GM19452 (cell line): ENCODE data around the gene CST9L.
"Not testable (repeated sequence)": the region's sequence is repeated elsewhere in the genome, so short reads cannot be mapped to it uniquely, and the experiment has no call there.

ENCODE experiments used
- ATAC-seq: cut with Tn5 transposase; IDR thresholded peaks from one replicate; pipeline ENCODE4 v1.9.1; 2021; ENCODE audit not compliant: unreplicated experiment

Gene CST9L

DNA sequence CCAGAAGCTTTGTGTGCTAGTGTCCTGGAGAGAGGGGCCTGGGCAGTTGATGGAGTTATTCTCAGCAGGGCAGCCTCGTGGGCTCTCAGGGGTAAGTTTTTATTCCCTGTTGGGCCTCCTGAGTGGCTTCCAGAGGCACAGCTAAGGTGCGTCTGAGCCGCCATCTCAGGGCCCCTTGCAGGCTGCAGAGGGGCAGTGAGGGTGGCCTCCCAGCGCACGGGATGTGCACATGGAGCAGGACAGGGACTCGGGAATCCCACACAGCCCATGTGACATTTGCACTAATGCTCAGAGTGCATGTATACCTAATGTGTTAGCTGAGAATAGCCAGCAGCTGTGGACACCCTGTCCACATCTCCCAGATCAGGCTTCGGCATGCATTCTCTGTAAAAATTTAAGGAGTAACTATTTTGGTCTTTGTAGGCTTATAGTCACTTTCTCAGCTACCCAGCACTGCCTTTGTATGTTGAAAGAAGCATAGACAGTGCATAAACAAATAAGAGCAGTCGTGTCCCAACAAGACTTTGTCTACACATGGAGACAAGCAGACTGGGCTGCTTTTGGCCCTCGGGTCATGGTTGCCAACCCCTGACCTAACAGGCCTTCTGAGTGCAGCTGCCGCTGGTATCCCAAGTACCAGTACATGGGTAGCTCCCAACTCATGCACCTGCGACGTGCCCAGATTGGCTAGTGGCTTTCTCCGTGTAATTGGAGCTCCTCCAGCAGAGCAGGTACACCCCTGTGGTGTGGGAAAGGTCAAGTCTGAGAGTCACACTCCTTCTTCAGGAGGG is 18.6 kb upstream of the CST9L start:
- no peak for ATAC-seq

DNA sequence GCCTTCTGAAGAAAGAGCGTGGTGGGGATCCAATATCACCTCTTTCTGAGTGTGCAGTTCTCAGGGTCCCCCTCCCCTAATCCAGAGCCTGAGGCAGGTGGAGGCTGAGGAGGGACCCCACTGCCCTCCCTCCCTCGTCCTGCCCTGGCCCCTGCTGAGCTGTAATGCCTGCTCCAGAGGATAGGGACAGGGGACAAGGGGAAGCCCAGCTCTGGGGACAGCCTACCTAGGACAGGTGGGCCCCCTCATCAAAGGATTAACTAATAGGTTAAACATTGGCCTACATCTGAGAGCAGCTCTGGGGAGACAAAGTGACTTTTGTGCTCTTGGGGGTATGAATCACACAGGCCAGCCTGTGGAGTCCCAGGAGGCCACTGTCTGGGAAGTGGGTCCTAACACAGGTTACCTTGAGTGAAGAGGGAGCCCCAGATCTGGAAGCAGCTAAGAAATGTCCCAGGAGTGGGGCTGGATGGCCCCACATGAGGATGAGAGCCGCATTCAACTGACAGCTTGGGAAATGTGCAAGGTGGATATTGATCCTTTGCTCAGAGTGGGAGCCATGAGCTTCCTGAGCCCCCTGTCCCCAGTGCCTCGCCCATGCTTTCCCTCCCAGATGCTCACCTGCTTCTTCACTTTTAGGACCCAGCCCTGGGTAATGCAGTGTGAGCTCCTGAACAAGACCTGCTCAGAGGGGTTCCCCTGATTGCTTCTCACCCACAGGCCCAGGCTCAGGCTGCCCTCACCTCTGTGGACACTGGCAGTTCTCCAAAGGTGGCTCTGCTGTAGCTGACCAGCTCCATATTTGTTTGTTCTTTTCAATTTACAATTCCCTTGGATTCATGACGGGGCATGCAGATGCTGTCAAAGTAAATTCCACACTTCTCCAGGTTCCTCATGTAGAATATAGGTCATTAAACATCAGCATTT is 17.8 kb upstream of the CST9L start:
- ATAC-seq = no peak

DNA sequence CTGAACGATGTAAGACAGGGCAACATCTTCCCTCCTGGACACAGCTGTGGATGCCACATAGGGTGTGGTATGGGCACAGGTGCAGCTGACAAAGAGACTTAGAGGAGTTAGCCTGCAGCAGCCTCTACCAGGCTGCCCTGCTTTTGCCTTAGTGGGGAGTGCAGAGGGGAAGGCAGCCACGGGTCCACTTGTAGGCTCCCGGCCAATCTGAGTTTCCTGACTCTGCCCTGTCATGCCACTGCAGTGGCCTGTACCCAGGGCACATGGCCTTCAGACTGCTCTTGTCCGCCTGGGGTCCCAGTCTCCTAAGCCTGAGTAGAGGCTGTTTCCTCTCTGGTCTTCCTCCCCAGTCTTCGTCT is 17.1 kb upstream of the CST9L start:
- no peak for ATAC-seq

DNA sequence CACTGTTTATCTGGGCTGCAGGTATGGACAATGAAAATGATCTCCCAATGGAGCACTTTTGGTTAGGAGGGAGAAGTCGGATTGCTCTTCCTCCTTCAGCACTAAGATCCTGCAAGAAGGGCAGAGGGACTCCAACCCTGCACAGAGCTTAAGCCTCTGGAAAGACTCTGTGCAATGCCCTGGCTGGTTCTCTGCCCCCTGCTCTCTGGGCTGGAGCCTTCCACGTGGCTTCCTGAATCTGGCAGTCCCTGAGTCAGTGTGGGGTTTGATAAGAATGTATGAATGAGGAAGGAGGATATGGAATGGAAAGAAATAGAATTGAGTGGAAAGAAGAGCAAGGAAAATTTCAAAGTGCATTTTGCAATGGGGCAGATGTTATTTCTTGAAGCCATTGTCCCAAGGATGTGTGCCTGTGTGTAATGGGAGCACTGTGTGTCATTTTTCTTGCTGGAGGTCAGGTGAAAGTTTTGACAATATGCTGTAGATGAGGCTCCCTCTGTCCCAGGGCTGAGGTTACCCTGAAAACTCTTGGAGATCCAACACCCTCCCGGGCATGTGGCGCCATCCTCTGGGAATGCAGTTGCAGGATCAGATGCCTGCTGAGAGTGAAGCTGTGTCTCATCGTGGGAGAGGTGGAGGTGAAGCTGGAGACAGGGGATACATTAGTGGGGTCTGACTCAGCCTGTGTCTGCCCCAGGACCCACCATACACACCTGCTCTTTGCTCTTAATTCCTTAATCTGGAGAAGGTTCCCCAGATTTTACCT is 16.3 kb upstream of the CST9L start:
- no peak for ATAC-seq

DNA sequence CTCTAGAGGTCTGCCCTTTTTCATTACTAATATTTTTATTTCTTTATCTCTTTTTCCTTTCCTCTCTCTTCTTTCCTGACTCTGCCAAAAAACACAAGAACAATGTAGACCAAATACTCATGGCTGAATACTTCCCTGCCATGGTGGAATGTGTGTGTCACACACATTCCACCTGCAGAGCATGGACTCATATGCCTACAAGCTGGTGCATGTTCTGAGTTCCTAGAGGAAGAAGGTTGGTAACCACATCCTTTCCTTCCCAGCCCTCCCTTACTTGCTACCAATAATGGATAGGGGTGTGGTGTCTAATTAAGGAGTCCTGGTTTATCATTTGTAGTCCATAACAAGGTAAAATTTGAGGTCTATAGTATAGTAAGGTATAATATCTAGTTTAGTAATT is 15.2 kb upstream of the CST9L start:
- ATAC-seq = no peak

DNA sequence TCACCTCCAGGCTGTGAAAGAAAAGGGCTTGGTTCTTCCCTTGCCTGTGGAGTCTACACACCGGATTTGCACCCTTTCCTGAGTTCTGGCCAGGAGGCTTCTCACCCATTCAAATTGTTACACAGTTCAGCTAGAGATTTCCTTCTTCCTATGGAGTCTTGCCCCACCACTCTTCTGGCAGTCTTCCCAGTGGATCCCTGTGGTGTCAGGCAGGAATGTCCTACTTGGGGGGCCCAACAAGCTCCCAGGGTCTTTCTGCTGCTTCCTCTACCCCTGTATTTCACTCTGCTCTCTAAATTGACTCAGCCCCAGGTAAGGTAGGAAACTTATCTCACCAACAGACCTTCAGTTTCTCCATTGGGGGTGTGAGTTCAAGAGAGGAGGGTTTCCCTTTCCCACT is 14.0 kb upstream of the CST9L start:
- no peak for ATAC-seq

DNA sequence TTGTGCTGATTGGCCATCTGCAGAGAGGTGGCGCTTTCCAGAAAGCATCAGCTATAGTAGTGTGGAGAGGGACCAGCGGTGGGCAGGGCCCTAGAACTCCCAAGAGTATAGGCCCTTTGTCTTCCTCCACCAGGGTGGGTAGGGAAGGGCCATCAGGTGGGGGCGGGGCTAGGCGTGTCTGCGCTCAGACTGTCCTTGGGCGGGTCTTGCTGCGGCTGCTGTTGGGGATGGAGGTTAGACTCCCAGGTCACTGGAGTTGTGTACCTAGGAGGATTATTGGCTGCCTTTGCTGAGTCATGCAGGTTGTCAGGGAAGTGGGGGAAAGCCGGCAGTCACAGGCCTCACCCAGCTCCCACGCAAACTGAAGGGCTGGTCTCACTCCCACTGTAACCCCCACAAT is 13.5 kb upstream of the CST9L start:
- not testable (repeated sequence) for ATAC-seq

DNA sequence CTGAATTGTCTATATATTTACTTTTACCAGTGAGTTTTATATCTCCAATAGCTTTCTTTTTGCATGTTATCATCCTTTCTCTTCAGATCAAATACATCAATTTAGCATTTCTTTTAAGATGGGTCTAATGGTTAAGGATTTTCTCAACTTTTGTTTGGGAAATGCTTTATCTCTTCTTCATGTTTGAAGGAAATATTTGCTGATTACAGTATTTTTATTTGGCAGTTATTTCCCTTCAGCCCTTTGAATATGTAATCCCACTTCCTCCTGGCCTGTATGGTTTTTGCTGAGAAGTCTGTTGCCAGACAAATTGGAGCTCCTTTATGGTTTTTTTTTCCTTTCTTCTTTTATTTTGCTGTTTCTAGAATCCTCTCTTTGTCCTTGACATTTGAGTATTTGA is 6.7 kb upstream of the CST9L start:
- ATAC-seq = no peak

DNA sequence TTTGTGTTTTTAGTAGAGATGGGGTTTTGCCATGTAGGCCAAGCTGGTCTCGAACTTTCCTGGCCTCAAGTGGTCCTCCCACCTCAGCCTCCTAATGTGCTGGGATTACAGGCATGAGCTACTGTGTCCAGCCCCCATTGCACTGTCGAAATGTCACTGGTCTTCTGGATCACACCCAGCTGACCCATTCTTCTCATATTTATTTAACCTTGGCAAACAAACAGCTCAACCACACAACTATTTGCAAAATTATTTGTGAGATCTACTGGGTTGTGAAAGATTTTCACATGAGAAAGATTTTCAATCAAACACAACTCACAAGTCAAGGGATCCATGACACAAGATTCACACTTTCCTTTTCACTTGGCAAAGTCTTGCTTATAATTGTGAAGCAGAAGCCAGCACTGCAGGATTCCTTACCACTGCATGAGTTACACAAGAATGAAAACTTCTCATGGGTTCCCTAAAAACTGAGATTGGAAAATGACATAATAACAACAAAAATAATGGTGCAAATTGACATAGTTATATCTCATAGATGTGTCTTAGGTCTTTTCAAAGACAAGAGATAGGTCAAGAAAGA is 2.0 kb upstream of the CST9L start:
- ATAC-seq = no peak

DNA sequence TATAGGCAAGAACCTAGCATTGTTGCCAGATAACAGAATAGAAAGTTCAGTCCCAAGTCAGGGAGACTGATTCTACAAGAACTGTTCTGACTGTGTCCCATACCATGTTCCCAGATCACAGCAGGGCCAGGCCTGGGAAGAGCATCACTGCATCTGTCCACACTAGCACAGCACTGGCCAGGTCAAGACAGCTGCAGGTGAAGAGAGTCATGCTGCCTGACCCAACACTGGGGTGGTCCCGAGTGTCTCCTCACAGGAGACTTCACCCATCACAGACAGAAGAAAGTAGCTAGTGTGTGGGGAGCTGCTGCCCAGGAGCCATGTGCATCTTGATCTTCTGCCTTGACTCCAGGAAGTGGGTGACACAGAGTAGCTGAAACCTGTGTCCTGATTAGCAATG is 1.3 kb upstream of the CST9L start:
- ATAC-seq = no peak

DNA sequence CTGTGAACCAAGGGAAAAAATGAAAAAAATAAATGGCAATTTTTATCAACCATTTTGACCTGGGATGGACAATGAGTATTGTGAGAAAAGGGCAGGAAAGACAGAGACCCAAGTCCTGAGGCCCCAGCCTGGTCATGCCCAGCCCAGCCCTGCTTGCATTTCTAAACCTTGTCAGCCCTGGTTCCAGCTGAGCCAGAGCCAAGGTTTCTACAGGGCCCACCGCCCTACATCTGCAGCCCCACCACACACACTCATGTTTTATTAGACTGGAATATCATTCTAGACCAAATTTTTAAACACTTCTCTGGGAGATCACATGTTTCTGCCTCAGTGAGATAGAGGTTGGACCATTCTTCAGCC is 667 bp upstream of the CST9L start:
- no peak for ATAC-seq

DNA sequence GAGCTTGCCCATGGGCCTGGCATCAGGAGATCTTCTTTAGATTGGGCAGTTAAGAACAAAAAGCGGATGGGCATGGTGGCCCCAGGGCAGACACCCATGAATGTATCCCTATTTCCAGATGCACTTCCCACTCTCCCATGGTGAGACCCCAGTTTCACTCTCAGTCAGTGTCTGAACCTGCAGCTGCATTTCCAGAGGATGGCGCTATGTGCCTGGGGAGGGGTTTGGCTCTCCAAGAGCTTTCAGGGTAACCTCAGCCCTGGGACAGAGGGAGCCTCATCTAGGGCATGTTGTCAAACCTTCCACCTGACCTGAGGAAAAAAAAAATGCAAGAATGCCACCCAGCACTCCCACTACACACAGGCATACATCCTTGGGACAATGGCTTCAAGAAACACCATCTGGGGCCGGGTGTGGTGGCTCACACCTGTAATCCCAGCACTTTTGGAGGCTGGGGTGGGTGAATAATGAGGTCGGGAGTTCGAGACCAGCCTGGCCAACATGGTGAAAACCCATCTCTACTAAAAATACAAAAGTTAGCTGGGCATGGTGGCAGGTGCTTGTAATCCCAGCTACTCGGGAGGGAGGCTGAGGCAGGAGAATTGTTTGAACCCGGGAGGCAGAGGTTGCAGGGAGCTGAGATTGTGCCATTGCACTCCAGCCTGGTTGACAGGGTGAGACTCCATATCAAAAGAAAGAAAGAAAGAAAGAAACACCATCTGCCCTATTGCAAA is 1.9 kb downstream of the CST9L start:
- ATAC-seq = no peak

DNA sequence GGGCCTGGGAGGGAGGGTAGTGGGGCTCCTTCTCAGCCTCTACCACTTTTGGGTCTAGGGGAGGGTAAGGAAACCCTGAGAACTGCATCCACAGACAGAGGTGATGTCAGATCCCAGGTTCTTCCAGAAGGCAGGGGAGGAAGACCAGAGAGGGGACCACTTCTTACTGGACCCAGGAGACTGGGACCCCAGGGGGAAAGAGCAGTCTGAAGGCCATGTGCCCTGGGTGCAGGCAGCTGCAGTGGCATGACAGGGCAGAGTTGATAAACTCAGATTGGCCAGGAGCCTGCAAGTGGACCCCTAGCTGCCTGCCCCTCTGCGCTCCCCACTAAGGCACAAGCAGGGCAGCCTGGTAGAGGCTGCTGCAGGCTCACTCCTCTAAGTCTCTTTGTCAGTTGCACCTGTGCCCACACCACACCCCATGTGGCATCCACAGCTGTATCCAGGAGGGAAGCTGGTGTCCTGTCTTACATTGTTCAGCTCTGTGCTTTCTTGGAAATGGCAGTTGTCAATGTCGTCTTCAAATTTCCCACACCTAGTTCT is 2.7 kb downstream of the CST9L start:
- no peak for ATAC-seq

DNA sequence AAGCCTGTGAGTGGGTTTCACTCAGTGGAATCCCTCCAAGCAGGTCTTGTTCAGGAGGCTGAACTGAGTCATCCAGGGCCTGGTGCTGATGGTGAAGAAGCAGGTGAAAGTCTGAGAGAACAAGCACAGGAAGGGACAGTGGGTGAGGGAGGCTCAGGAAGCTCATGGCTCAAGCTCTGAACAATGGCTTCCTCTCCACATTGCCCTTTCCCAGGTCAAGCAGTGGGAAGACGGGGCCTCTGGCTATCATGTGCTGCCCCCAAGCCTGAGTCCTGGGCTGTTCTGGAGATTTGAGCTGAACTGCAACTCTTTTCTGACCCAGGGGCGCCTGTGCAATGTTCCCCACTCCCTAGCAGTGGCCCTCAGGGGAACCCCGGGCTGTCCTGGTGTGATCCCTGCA is 3.4 kb downstream of the CST9L start:
- no peak for ATAC-seq

DNA sequence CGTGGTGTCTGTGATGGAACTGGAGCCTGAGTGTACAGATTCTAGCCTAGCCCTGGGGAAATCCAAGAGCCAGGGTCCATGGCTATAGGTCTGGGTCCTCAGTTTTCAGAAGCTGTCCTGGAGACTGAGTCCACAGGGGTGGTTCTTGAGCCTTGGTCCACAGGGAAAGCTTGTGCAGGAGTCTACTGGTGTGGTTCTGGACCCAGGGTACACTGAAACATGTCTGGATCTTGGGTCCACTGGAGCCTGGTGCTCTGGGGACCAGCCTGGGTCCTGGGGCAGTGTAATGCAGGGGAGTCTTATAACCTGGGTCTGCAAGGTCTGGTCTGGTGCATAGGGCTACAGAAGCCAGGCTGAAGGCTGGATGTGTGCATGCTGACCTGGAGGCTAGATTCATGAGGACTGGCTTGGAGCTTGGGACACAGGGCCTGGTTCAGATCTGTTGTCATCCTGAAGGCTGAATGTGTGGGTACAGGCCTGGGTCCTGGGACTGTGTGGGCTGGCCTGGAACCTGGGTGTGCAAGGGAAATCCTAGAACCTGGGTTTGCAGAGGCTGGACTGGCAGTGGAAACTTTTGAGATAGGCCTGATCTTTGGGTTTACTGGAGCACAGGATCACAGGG is 5.5 kb downstream of the CST9L start:
- no peak for ATAC-seq

DNA sequence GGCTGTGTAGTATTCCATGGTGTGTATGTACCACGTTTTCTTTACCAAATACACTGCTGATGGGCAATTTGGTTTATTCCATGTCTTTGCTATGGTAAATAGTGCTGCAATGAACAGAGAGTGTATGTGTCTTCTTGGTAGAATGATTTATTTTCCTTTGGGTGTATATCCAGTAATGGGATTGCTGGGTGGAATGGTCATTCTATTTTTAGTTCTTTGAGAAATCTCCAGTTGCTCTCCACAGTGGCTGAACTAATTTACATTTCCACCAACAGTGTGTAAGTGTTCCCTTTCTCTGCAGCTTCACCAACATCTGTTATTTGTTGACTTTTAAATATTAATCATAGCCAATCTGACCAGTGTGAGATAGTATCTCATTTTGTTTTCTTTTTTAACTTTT is 13.9 kb downstream of the CST9L start:
- no peak for ATAC-seq

DNA sequence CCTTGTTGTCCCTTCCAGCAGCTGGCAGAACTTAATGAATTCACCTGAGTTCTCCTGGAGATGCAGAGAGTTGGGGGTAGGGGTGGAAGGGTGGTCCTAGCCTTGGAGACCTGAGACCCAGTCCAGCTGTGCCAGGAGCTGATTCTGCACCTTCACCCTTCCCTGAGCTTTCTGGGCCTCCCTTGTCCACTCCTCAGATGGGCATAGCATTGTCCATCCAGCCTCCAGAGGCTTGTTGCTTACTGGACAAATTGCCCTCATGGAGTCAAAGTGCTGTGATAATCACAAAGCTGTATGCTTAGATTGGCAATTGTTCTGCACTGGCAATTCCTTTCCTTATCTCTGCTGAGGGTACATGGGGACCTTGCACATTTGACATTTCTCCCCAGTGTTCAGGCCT is 16.5 kb downstream of the CST9L start:
- ATAC-seq = no peak

DNA sequence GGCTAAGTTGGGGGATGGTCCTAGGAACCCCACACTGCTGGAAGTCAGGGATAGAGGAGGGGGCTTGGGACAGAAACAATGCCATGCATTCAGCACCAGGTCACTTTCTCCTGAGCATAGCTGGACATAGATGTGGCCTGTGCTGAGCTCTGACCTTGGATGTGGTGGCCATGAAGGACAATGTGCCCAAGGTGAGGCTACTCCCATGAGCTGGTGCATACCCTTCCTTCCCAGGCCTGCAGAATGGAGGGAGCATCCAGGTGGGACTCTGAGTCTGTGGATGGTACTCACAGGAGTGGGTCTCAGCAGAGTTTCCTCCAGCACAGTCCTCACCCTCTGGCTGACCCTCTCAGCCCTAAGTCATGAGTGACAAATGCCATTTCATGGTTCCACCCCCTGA is 16.9 kb downstream of the CST9L start:
- no peak for ATAC-seq

DNA sequence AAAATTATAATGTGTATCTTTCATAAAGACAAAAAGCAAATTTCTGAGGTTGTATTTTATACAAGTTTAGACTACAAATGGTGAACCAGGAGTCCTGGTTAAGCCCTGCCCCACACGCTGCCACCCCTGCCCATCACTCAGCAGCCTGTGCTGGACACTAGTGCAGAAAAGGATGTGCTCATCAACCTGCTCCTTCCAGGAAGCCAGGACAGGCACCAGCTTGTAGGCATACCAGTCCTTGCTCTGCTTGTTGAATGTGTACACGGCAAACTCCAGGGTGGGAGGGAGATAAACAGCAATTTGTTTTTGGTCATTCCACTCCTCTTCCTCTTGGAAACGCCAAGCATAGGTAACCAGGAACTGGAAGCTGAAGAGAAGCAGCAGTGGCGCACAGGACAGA is 18.1 kb downstream of the CST9L start:
- no peak for ATAC-seq

DNA sequence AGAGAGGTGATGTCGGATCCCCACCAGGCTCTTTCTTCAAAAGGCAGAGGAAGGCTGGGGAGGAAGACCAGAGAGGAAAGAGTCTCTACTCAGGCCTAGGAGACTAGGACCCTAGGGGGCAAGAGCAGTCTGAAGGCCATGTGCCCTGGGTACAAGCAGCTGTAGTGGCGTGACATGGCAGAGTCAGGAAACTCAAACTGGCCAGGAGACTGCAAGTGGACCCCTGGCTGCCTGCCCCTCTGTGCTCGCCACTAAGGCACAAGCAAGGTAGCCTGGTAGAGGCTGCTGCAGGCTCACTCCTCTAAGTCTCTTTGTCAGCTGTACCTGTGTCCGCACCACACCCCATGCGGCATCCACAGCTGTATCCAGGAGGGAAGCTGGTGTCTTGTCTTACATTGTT is 19.9 kb downstream of the CST9L start:
- ATAC-seq = no peak
